Endothelial cell of umbilical vein (primary cell): ENCODE measurements around the gene F2RL3. TPM values are rescaled to one million over a fixed set of nuclear protein-coding genes. Genes with fewer than 3 reads are reported as not detected.

Experiments
- BruUV-seq: library from RNA; stranded (reverse); fragments of 400-500 nt; replicated peaks from 2 replicates; lab custom pipeline; 2021; lab: Mats Ljungman, UMichigan
- CTCF ChIA-PET: fragments of 300-600, 350-600 bp; sonication (Branson Sonifier 250); formaldehyde crosslinking; loops from one replicate; lab custom pipeline; 2021; ENCODE audit warnings: antibody characterized with exemption, inconsistent platforms; lab: Charles Lee
- POLR2A ChIA-PET: fragments of 300-600, 350-600 bp; sonication (Branson Sonifier 250); formaldehyde crosslinking; loops from one replicate; lab custom pipeline; 2021; ENCODE audit warnings: antibody characterized with exemption, inconsistent platforms; lab: Charles Lee
- DNase-seq: peaks from one replicate; pipeline ENCODE4 v3.0.0-alpha.2; 2011; ENCODE audit warnings: low read depth, low spot score
- FAIRE-seq: peaks from 2 replicates; lab custom pipeline; 2011; peaks lifted over from hg19 to GRCh38; lab: Jason Lieb, UNC
- H2AFZ ChIP-seq: 2 replicates; pipeline ENCODE4 v1.6.0; 2012; ENCODE audit warnings: low read depth, low read length, control low read depth, inconsistent platforms
- H3K27ac ChIP-seq: 2 replicates; pipeline ENCODE4 v1.5.1; 2011; ENCODE audit warnings: low read depth, mild to moderate bottlenecking, control low read depth, low read length, moderate library complexity; ENCODE audit not compliant: insufficient read depth
- H3K27me3 ChIP-seq, 2 experiments: 2 replicates each; pipeline versions ENCODE4 v1.6.0 to v1.6.1; 2011; ENCODE audit warnings: low read length in 2 of 2, mixed read lengths in 1 of 2; ENCODE audit not compliant: control insufficient read depth in 2 of 2, insufficient read depth in 2 of 2
- H3K36me3 ChIP-seq, 2 experiments: 2 replicates in 1 of 2; 3 replicates in 1 of 2; pipeline ENCODE4 v1.5.1; 2011; ENCODE audit warnings: low read length in 2 of 2, mild to moderate bottlenecking in 1 of 2, moderate library complexity in 1 of 2; ENCODE audit not compliant: control insufficient read depth in 2 of 2, insufficient read depth in 2 of 2; ENCODE audit errors: extremely low read depth in 1 of 2
- H3K4me1 ChIP-seq: 3 replicates; pipeline ENCODE4 v1.5.1; 2011; ENCODE audit warnings: mild to moderate bottlenecking, low read length; ENCODE audit not compliant: control insufficient read depth, insufficient read depth; ENCODE audit errors: extremely low read depth
- H3K4me2 ChIP-seq: 2 replicates; pipeline ENCODE4 v1.6.1; 2011; ENCODE audit warnings: low read length, control low read depth, mixed read lengths; ENCODE audit not compliant: insufficient read depth
- H3K4me3 ChIP-seq, 3 experiments: fragments of 200-600 bp in 1 of 3; sonication (generic), shearing (Covaris generic) in 1 of 3; replicated peaks in 1 of 3; 2 replicates each; pipeline ENCODE4 v1.5.1; 2011 to 2016; ENCODE audit warnings: control low read depth in 3 of 3, low read length in 3 of 3, mild to moderate bottlenecking in 2 of 3, inconsistent platforms in 1 of 3, low read depth in 1 of 3, moderate library complexity in 1 of 3; ENCODE audit not compliant: insufficient read depth in 1 of 3
- H3K79me2 ChIP-seq: 2 replicates; pipeline ENCODE4 v1.6.0; 2012; ENCODE audit warnings: low read length, inconsistent platforms; ENCODE audit not compliant: control insufficient read depth, insufficient read depth
- H3K9ac ChIP-seq: replicated peaks from 2 replicates; pipeline ENCODE3; 2011; ENCODE audit warnings: low read length, control low read depth; ENCODE audit not compliant: insufficient read depth; ENCODE audit errors: extremely low read depth
- H3K9me1 ChIP-seq: replicated peaks from 3 replicates; pipeline ENCODE4 v1.6.0; 2011; ENCODE audit warnings: mild to moderate bottlenecking, low read length; ENCODE audit not compliant: control insufficient read depth, insufficient read depth; ENCODE audit errors: extremely low read depth
- H3K9me3 ChIP-seq: replicated peaks from 2 replicates; pipeline ENCODE4 v1.5.1; 2012; ENCODE audit warnings: low read length, inconsistent platforms; ENCODE audit not compliant: control insufficient read depth, insufficient read depth
- H4K20me1 ChIP-seq: replicated peaks from 2 replicates; pipeline ENCODE3; 2011; ENCODE audit warnings: mild to moderate bottlenecking, low read length; ENCODE audit not compliant: control insufficient read depth, insufficient read depth; ENCODE audit errors: extremely low read depth
- CTCF ChIP-seq, 2 donors: IDR thresholded peaks; 1 replicate in 1 of 2; 2 replicates in 1 of 2; pipeline ENCODE4 v1.5.1; 2011; ENCODE audit warnings: low read length in 2 of 2, mild to moderate bottlenecking in 2 of 2, moderate library complexity in 2 of 2, control low read depth in 1 of 2, inconsistent platforms in 1 of 2, low read depth in 1 of 2; ENCODE audit not compliant: insufficient read depth in 1 of 2; ENCODE audit errors: extremely low read depth in 1 of 2
- EZH2 ChIP-seq: IDR thresholded peaks from 2 replicates; pipeline ENCODE4 v1.6.1; 2012; ENCODE audit warnings: borderline replicate concordance, low read depth, mild to moderate bottlenecking, moderate library complexity, low read length, inconsistent platforms; ENCODE audit not compliant: severe bottlenecking
- FOS ChIP-seq: IDR thresholded peaks from 2 replicates; pipeline ENCODE4 v1.6.1; 2011; ENCODE audit warnings: mild to moderate bottlenecking, low read length, moderate library complexity, borderline replicate concordance; ENCODE audit not compliant: insufficient read depth
- GATA2 ChIP-seq: IDR thresholded peaks from 2 replicates; pipeline ENCODE4 v1.7.0; 2011; ENCODE audit warnings: low read depth, mild to moderate bottlenecking, moderate library complexity, mixed read lengths, low read length; ENCODE audit not compliant: insufficient read length, insufficient read depth
- JUN ChIP-seq: IDR thresholded peaks from 2 replicates; pipeline ENCODE4 v1.6.1; 2011; ENCODE audit warnings: borderline replicate concordance, low read depth; ENCODE audit not compliant: insufficient read length, insufficient read depth
- MAX ChIP-seq: IDR thresholded peaks from 2 replicates; pipeline ENCODE4 v1.6.1; 2011; ENCODE audit not compliant: insufficient read depth, insufficient read length
- MYC ChIP-seq: IDR thresholded peaks from one replicate; pipeline ENCODE4 v1.6.1; 2011; ENCODE audit warnings: mild to moderate bottlenecking, low read depth, low read length
- POLR2A ChIP-seq: IDR thresholded peaks from 2 replicates; pipeline ENCODE4 v1.6.1; 2012; ENCODE audit warnings: low read depth, mild to moderate bottlenecking, control low read depth, low read length
- POLR2AphosphoS5 ChIP-seq: IDR thresholded peaks from 2 replicates; pipeline ENCODE4 v1.6.1; 2012; ENCODE audit warnings: low read depth, mild to moderate bottlenecking, control low read depth, low read length, moderate library complexity; ENCODE audit not compliant: insufficient read depth
- dilution Hi-C: fragments of 300-500 bp; cut with MboI; formaldehyde crosslinking; loops from one replicate; pipeline ENCODE4 v1.15.0; 2019; ENCODE audit warnings: low sequenced_read_pairs; ENCODE audit not compliant: extremely low pct_ligation_motif_present
- intact Hi-C: fragments of 100-400 bp; cut with micrococcal nuclease; formaldehyde crosslinking; loops from one replicate; pipeline ENCODE4 v1.10.0; 2022
- polyA plus RNA-seq, 4 experiments: library from polyadenylated mRNA; depleted of rRNA in 3 of 4; stranded (reverse) in 3 of 4; unstranded in 1 of 4; fragments of >200 nt; gene quantifications; 2 replicates each; pipeline versions ENCODE4 v1.2.1 to v1.2.3, GENCODE V29; 2011 to 2012; ENCODE audit warnings: missing spikeins in 1 of 4
- total RNA-seq: library from RNA; stranded (reverse); gene quantifications from 2 replicates; pipeline ENCODE4 v1.2.3, GENCODE V29; 2021

Gene F2RL3
- total and polyA plus RNA-seq, 2 donors (not counting 3 experiments of a cell fraction or from before 2014, with no cell fraction given), result 1.2 to 1.7 TPM

GRCh38 chr19:16922592-16922934, 33.8 kb downstream of the F2RL3 start:
- no peaks in the 10 kb centered on the region for H4K20me1 ChIP-seq
- H3K4me3 ChIP-seq, result no peak overlapping the region
- H3K27me3 ChIP-seq, result no peaks in the 10 kb centered on the region
- ChIA-PET POLR2A (no interaction called here), CTCF (no interaction called here)
- no peak for TF ChIP-seq MAX
- no peak for TF ChIP-seq CTCF (IDR thresholded peaks at IDR 0.05; ENCODE audit: extremely low read depth in 1 of 2, insufficient read depth in 1 of 2, low read depth in 1 of 2, low read length in 2 of 2)
- no peak for TF ChIP-seq EZH2
- TF ChIP-seq GATA2, result no peak
- no peak for TF ChIP-seq FOS
- TF ChIP-seq POLR2A, result no peak
- TF ChIP-seq MYC, result no peak
- no peak for TF ChIP-seq POLR2AphosphoS5
- TF ChIP-seq JUN, result no peak
- FAIRE-seq (no peak), DNase-seq (no peak)
- H3K4me1 ChIP-seq, result no peaks in the 10 kb centered on the region
- no peaks in the 10 kb centered on the region for H3K36me3 ChIP-seq
- intact Hi-C loops (no loop called here), dilution Hi-C loops (no loop called here)
- H3K9me3 ChIP-seq, result no peaks in the 10 kb centered on the region
- no peak overlapping the region for H3K4me2 ChIP-seq
- H3K27ac ChIP-seq, result no peak overlapping the region
- no peaks in the 10 kb centered on the region for H3K9me1 ChIP-seq
- no peak overlapping the region for H3K9ac ChIP-seq
- H3K79me2 ChIP-seq, result no peaks in the 10 kb centered on the region
- BruUV-seq, result no TSS peak
- no peak overlapping the region for H2AFZ ChIP-seq
